DMS79 (cell line): ENCODE measurements around the gene FEM1B.

Experiments used
- DNase-seq: peaks from one replicate; lab custom pipeline; 2025; lab: John Stamatoyannopoulos, UW

FEM1B gene

GRCh38 chr15:68285259-68285980 is 7.9 kb downstream of the FEM1B start:
- no peak for DNase-seq

- DNase-seq, result no peak
These were observed 8.7 kb downstream of the FEM1B start for GRCh38 chr15:68286256-68286655.

DNA sequence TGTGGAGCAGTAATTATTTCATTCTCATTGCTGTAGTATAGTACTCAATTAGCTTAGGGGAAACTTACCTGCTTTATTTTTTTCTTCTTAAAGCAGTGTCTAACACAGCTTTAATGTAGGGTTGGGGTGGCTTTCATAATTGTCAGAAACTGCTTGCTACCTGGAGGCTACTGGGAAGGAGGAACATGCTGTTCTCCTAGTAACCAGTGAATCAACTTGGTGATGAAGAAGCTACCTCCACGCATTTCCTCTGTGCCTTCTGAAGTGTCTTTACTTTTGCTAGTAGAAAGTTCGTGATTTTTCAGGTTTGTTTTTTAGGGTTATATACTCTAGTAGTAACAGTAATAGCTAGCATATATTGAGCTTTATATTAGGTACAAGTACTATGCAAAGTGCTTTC is 11.5 kb downstream of the FEM1B start:
- DNase-seq, result no peak

DNA sequence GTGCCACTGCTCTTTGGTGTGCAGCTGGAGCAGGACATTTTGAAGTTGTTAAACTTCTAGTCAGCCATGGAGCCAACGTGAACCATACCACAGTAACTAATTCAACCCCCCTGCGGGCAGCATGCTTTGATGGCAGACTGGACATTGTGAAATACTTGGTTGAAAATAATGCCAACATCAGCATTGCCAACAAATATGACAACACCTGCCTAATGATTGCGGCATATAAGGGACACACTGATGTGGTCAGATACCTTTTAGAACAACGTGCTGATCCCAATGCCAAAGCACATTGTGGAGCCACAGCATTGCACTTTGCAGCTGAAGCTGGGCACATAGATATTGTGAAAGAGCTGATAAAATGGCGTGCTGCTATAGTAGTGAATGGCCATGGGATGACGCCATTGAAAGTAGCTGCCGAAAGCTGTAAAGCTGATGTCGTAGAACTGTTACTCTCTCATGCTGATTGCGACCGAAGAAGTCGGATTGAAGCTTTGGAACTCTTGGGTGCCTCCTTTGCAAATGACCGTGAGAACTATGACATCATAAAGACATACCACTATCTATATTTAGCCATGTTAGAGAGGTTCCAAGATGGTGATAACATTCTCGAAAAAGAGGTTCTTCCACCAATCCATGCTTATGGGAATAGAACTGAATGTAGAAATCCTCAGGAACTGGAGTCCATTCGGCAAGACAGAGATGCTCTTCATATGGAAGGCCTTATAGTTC is 12.2 kb downstream of the FEM1B start:
- DNase-seq, result no peak

GRCh38 chr15:68290715-68291114 is 13.2 kb downstream of the FEM1B start:
- no peak for DNase-seq

GRCh38 chr15:68292157-68292781 is 14.7 kb downstream of the FEM1B start:
- DNase-seq, result no peak

- DNase-seq, result no peak
These were observed 15.4 kb downstream of the FEM1B start for GRCh38 chr15:68292967-68293366.

- no peak for DNase-seq
These were observed 17.7 kb downstream of the FEM1B start for GRCh38 chr15:68295014-68295805.

DNA sequence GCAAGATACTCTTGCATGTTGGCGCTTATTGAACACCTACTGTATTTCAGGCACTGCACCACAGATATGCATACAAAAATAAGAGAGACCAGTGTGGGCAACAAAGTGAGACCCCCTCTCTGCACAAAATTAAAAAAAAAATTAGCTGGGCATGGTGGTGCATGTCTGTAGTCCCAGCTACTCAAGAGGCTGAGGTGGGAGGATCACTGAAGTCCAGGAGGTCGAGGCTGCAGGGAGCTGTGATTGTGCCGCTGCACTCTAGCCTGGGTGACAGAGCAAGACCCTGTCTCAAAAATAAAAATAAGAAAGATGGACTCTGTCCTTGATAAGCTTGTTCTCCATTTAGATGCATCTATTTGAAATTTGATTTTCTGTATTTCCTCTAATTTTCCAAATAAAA is 20.8 kb downstream of the FEM1B start:
- DNase-seq, result no peak

GRCh38 chr15:68298882-68299381 is 21.4 kb downstream of the FEM1B start:
- DNase-seq, result no peak

DNA sequence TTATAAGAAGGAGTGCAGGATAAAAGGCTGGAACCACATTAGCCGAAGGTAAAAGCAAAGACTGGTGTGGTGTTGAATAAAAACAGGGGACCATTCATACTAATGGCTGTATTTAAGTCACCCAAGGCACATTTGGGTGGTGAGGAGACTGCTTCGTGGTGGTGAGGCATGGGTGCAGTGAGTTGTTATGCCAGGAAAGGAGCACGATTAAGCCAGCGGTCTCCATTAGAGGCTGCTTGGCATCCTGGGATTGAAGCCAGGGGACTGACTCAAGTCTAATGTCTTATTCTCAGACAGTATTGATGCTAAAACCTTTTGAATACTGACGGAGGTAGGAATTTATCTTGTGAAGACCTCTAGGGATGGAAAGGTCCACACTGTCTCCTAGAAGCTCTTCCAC is 21.9 kb downstream of the FEM1B start:
- no peak for DNase-seq

GRCh38 chr15:68300115-68300940 is 22.8 kb downstream of the FEM1B start:
- no peak for DNase-seq

- DNase-seq, result no peak
These were observed 23.8 kb downstream of the FEM1B start for GRCh38 chr15:68301301-68301700.

DNA sequence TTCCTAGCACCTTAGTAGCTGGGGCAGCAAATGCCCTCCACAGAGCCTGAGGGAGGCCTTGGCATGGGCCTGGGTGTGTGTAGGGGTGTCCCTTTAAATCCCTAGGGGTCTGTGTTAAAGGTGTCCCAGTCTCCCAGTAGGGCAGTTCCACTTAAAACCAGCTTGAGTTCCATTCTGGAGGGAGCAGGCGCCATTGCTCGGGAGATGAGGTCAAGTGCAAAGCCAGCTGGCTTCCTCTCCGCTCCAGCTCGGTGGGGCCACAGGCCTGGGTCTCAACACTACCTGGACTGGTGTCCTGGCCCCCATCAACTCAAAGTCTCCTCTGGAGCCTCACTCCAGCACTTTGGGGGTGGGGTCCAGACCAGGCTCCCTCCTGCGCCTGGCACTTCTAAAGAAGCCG is 25.2 kb downstream of the FEM1B start:
- no peak for DNase-seq

- DNase-seq, result no peak
These were observed 25.6 kb downstream of the FEM1B start for GRCh38 chr15:68303134-68303533.

GRCh38 chr15:68303560-68304436 is 26.3 kb downstream of the FEM1B start:
- no peak for DNase-seq

- DNase-seq, result no peak
These were observed 27.2 kb downstream of the FEM1B start for GRCh38 chr15:68304589-68305337.

DNA sequence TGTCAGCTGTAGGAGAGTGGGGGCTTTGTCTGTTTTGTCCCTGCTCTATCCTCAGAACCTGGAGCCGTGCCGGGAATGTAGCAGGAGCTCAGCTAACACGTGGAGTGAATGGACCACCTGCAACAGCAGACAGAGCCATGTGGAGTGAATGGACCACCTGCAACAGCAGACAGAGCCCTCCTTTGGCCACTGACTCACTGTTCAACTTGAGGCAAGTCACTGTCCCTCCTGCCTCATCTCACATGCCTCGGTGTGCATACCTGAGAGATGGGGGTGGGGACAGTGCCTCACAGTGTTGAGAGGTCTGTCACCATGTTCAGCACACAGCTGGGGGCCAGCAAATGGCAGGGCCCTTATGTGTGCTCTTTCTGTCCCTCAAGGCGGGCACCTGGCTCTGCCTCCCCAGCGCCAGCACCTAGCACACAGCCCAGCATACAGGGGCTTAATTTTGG is 27.9 kb downstream of the FEM1B start:
- no peak for DNase-seq

DNA sequence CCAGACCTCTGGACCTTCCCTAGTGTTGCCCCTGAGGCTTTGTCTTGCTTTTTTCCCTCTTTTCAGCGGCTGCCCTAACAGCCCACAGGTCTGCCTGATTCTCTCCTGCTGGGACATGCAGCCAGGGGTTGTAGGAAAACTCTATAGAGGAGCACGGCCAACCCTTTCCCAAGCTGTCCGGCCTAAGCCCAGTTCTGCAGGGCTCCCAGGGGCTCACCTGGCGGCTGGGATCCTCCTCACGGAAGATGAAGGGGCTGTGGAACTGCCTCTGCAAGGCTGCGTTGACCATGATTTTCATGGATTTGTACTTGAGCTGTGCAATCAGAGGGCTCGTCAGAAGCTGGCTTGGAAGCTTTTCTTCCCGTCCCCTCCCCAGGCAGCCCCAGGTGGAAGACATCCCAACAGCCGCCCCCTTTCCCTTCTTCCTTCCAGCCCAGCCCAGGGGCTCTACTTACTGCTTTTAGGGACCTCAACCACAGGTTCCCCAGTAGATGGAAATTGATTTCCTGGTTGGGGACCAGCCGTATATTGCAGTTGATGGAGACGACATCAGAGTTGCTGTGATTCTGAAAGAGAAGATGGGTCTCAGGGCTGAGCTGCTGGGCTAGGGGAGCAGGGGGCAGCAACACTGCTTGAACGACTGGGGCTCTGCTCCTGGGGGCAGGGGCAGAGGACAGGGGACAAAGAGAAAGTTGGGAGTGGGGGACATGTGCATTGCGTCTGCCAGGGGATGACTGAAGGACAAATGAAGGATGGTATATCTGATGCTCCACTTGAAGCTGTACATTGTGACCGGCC is 29.8 kb downstream of the FEM1B start:
- no peak for DNase-seq
